Lower lobe of right lung (tissue), 2 donors: ENCODE results near the gene TSC22D4. TPM values are rescaled to one million over a fixed set of nuclear protein-coding genes. Genes with fewer than 3 reads are reported as not detected.

Source experiments
- ATAC-seq, 2 donors: fragments of 200-7000 bp; cut with Tn5 transposase; one replicate each; pipeline ENCODE4 v1.9.1; 2020 to 2022; ENCODE audit warnings: mild to moderate bottlenecking in 2 of 2, moderate library complexity in 2 of 2
- DNase-seq: peaks from one replicate; pipeline ENCODE4 v3.0.0-alpha.2; 2020
- H3K27ac ChIP-seq: fragments of 200-600 bp; one replicate; pipeline ENCODE4 v1.8.0; 2022
- H3K27me3 ChIP-seq: fragments of 200-600 bp; one replicate; pipeline ENCODE4 v1.8.0; 2022; ENCODE audit warnings: low read depth
- H3K36me3 ChIP-seq: fragments of 200-600 bp; one replicate; pipeline ENCODE4 v1.8.0; 2022; ENCODE audit warnings: mild to moderate bottlenecking
- H3K4me1 ChIP-seq: fragments of 200-600 bp; one replicate; pipeline ENCODE4 v1.8.0; 2022
- H3K4me3 ChIP-seq: fragments of 200-600 bp; one replicate; pipeline ENCODE4 v1.8.0; 2022; ENCODE audit warnings: mild to moderate bottlenecking
- H3K9me3 ChIP-seq: fragments of 200-600 bp; one replicate; pipeline ENCODE4 v1.8.0; 2022
- CTCF ChIP-seq: fragments of 200-600 bp; IDR thresholded peaks from one replicate; pipeline ENCODE4 v1.8.0; 2022; ENCODE audit warnings: antibody characterized with exemption, mild to moderate bottlenecking
- intact Hi-C: fragments of 100-400 bp; cut with DNase I; formaldehyde crosslinking; loops from one replicate; pipeline ENCODE4 v1.11.0; 2022
- total RNA-seq: library from RNA; stranded (reverse); fragmentation: NEBNext Ultra II Directional; extraction: Animal tissue kit (Norgen Biotek cat#: 25700); gene quantifications from one replicate; pipeline ENCODE4 v1.2.1, GENCODE V29; 2021
- donor health status: DM: no; HTN: yes; CAD: no; lungs with severe emphysema.

The TSC22D4 gene
- total RNA-seq, 1 donor from 2014 or later: 53.6 TPM

GRCh38 chr7:100427762-100428198, 51.2 kb downstream of the TSC22D4 start:
- intact Hi-C loops: no loop called here
- no peaks in the 10 kb centered on the region for H3K27me3 ChIP-seq
- DNase-seq (no peak), ATAC-seq (no peak)
- no peaks in the 10 kb centered on the region for H3K9me3 ChIP-seq
- H3K36me3 ChIP-seq: peaks cover 15% of the 10 kb centered on the region
- peaks cover 31% of the 10 kb centered on the region for H3K4me1 ChIP-seq
- H3K4me3 ChIP-seq: peak overlapping the region; percentile 93
- H3K27ac ChIP-seq: peak overlapping the region; percentile 98
- no peak for TF ChIP-seq CTCF

DNA sequence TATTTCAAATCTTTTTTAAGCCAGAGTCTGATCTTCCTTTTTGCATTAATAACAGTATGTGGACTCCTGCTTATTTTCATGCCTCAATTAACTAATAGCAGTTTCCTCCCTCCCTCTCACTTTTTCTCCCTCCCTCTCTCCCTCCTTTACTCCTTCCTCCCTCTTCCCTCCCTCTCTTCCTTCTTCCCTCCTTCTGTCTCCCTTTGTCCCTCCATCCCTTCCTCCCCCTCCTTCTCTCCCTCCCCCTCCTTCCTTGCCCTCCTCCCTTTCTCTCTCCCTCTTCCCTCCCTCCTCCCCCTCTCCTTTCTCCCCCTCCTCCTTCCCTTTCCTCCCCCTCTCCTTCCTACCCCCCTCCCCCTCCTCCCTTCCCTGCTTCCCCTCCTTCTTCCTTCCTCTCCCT, 52.5 kb downstream of the TSC22D4 start:
- no peak overlapping the region for H3K27ac ChIP-seq
- H3K4me1 ChIP-seq: peaks cover 18% of the 10 kb centered on the region
- no peaks in the 10 kb centered on the region for H3K9me3 ChIP-seq
- TF ChIP-seq CTCF: no peak
- intact Hi-C loops: no loop called here
- peaks cover 5% of the 10 kb centered on the region for H3K36me3 ChIP-seq
- ATAC-seq (no peak), DNase-seq (no peak)
- H3K4me3 ChIP-seq: no peak overlapping the region
- H3K27me3 ChIP-seq: no peaks in the 10 kb centered on the region

DNA sequence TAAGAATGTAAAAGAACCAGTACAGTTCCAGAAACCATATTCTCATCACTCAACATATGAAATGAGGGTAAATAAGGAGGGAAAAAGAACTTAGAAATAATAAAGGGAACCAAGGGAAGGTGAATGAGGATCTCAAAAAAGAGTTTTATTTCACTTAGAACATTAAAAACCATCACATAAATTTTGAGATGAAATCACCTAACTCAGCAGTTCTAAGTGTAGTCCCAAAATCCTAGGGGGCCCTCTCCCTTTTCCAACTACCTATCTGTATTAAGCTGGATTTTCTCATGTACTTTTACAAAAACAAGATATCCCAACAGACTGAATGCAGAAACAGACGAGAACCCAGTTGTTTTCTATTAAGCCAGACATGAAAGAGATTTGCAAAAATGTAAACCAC, 53.7 kb downstream of the TSC22D4 start:
- no peaks in the 10 kb centered on the region for H3K9me3 ChIP-seq
- no peak for DNase-seq
- intact Hi-C loops: no loop called here

DNA sequence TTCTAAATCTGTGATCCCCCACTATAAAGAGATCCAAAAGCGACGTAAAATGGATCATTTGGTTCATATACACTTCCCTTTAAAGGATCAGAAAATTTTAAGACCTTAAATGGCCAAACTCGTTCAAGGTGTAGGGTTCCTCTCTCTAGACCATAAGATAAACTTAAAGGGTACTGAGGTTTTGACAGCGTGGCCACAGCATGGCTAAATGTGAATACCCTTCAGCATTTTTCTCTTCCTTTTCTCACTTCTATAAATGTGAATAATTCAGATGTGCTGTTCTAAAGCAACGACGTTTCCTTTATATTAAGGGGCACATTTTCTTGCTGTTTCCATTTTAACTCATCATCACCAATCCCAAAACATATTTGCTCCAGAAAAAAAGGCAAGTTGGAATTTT, 55.7 kb downstream of the TSC22D4 start:
- Histone ChIP-seq H3K36me3 (no peaks in the 10 kb centered on the region), H3K27me3 (no peaks in the 10 kb centered on the region), H3K27ac (no peak overlapping the region), H3K4me3 (no peak overlapping the region), H3K4me1 (peaks cover 6% of the 10 kb centered on the region), H3K9me3 (no peaks in the 10 kb centered on the region)
- TF ChIP-seq CTCF: no peak
- ATAC-seq (no peak), DNase-seq (no peak)
- intact Hi-C loops: no loop called here

More for the DNA sequence above, 53.7 kb downstream of the TSC22D4 start:
- no peak for ATAC-seq
- TF ChIP-seq CTCF: no peak
- H3K4me1 ChIP-seq: peaks cover 6% of the 10 kb centered on the region
- no peak overlapping the region for H3K4me3 ChIP-seq
- H3K27ac ChIP-seq: no peak overlapping the region
- no peaks in the 10 kb centered on the region for H3K36me3 ChIP-seq
- no peaks in the 10 kb centered on the region for H3K27me3 ChIP-seq

DNA sequence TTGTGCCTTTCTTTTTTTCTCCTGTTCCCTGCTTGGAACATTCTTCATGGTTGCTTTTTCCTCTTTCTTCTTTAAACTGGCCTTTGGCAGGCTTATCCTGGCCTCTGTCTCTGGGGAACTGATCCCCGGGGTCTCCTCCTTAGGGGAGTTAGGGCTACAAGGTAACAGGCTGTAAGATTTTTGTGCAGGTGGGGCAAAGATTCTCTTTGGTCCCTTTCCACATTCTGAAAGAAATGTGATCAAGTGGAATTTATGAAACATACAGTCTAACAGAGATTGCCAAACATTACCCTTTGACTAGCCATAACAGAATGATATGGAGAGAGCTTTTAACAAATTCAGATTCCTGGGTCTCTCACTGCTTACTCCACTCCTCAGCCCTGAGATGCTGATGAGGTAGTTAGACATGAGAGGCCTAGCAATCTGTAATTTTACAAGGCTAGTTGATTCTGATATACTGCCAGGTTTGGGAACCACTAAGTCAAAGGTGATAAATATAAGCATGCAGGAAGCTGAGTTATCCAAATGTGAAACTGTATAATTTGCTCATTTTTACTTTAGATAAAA, 59.3 kb downstream of the TSC22D4 start:
- DNase-seq (no peak), ATAC-seq (no peak)
- Histone ChIP-seq H3K4me1 (no peaks in the 10 kb centered on the region), H3K27me3 (no peaks in the 10 kb centered on the region), H3K4me3 (no peak overlapping the region), H3K27ac (no peak overlapping the region), H3K9me3 (no peaks in the 10 kb centered on the region), H3K36me3 (no peaks in the 10 kb centered on the region)
- intact Hi-C loops: no loop called here
- TF ChIP-seq CTCF: no peak
